Subcutaneous adipose tissue (tissue), 4 donors: ENCODE data around the gene KLHL10. TPM values are rescaled to one million over a fixed set of nuclear protein-coding genes. Genes with fewer than 3 reads are reported as not detected.

ENCODE experiments used
- total RNA-seq, 4 donors: library from RNA; depleted of rRNA; stranded (reverse); fragments of >200 nt; gene quantifications; one replicate each; pipeline ENCODE4 v1.1.0, GENCODE V29; 2016
- TF ChIP-seq, protein P1 (sequence below): fragments of 450-650 bp; IDR thresholded peaks from one replicate; pipeline ENCODE4 v1.5.1; 2016; ENCODE audit warnings: low read depth, mild to moderate bottlenecking, control low read depth, antibody characterized with exemption, moderate library complexity

Gene KLHL10
- total RNA-seq, 4 donors from 2014 or later, result 0.51 to 0.66 (median 0.57) TPM; not detected in 1

DNA sequence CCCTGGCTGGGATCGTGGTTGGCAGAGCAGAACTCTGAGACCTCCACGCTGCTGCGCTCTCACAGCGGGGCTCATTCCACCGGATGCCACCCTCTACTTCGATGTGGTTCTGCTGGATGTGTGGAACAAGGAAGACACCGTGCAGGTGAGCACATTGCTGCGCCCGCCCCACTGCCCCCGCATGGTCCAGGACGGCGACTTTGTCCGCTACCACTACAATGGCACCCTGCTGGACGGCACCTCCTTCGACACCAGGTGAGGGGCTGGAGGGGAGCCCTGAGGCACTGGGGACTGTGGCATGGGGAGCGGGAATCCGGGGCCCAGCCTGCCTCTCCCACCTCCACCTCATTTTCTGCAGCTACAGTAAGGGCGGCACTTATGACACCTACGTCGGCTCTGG, 19.6 kb upstream of the KLHL10 start:
- TF ChIP-seq, protein P1, sequence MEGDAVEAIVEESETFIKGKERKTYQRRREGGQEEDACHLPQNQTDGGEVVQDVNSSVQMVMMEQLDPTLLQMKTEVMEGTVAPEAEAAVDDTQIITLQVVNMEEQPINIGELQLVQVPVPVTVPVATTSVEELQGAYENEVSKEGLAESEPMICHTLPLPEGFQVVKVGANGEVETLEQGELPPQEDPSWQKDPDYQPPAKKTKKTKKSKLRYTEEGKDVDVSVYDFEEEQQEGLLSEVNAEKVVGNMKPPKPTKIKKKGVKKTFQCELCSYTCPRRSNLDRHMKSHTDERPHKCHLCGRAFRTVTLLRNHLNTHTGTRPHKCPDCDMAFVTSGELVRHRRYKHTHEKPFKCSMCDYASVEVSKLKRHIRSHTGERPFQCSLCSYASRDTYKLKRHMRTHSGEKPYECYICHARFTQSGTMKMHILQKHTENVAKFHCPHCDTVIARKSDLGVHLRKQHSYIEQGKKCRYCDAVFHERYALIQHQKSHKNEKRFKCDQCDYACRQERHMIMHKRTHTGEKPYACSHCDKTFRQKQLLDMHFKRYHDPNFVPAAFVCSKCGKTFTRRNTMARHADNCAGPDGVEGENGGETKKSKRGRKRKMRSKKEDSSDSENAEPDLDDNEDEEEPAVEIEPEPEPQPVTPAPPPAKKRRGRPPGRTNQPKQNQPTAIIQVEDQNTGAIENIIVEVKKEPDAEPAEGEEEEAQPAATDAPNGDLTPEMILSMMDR, result no peak

DNA sequence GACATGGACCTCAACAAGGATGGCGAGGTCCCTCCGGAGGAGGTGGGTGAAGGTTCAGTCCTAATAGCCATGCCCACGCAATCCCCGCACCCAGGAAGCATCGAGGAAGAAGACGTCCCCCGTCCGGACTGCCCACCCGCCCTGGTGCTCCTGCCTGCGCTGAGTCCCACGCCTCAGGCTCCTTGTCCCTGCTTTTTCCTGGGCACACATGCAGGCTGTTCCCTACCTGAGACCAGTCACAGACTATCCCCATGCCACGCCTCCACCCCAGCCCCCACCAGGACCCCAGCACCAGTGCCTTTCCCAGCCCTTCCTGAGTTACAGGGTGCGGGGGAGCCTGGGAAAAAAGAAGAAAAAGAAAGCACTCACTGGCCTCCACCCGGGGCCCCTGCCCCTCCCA, 15.8 kb upstream of the KLHL10 start:
- TF ChIP-seq, protein P1, result no peak

GRCh38 chr17:41822216-41823140, 15.1 kb upstream of the KLHL10 start:
- TF ChIP-seq, protein P1, result no peak

- TF ChIP-seq, protein P1, result no peak
Observed at GRCh38 chr17:41823141-41823524, 14.5 kb upstream of the KLHL10 start.

DNA sequence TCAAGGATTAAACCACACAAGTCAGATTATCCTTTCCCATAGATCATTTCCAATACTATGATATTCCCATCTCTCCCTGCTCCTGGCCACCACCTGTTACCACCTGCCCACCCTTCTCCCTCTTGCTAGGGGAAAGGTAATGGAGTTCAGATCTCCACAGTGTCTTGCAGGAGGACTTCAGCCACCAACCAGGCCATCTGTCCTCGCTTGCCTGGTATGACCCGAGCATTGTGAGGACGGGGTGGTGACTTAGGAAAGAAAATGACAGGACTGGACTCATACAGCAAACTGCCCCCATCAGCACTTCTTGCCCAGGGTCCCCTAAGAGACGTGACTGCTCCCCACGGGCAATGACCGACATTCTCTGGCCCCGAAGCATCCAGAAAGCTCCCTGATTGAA, 14.0 kb upstream of the KLHL10 start:
- TF ChIP-seq, protein P1, result no peak

DNA sequence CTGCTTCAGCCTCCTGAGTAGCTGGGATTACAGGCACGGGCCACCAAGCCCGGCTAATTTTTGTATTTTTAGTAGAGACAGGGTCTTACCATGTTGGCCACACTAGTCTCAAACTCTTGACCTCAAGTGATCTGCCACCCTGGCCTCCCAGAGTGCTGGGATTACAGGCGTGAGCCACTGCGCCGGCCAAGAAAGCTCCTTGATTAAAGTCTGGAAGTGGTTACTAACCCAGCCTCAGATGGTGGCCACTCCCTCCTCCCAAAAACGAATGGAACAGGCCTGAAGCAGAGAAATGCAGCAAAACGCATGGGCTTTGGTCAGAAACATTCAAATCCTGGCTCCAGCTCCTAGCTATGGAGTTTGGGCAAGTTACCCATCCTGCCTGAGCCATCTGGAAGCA, 13.5 kb upstream of the KLHL10 start:
- TF ChIP-seq, protein P1, result no peak

DNA sequence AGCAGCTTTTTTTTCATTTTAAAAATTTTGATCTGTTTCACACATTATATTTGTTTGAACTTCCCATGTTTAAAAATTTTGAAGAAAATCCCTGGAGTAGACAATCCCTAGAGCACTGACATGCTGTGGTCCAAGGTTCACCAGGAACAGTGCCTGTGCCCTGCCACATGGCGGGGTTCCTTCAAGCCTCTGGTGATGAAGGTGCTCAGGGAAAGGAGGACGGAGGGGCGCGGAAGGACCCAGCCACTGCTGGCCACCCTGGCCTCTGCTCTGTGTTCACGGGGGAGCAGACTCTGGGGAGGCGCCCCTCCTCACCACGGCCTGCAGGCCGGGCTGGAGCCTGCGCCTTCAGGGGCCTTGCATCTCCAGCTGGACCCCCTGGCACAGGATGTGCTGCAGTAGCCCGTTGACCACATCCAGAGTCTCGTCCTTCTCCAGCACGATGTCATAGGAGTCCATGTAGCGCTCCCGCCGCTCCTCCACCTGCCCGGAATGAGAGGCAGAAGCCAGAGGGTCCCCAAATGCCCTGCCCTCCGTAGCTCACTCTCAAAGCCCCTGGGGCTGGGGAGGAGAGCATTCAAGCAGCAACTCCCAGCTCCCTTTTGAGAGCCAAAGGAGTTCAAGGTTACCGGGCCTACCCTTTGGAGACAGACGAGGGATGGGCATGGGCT, 12.3 kb upstream of the KLHL10 start:
- TF ChIP-seq, protein P1, result no peak
